Suprapubic skin (tissue), 4 donors: ENCODE data around the gene FAM171A1. TPM values are rescaled to one million over a fixed set of nuclear protein-coding genes. Genes with fewer than 3 reads are reported as not detected.
"Not testable (repeated sequence)": the region's sequence is repeated elsewhere in the genome, so short reads cannot be mapped to it uniquely, and the experiment has no call there.

Experiments
- DNase-seq, 2 donors: peaks; one replicate each; pipeline ENCODE4 v3.0.0-alpha.2; 2019; ENCODE audit warnings: low spot score in 2 of 2
- H3K27ac ChIP-seq: fragments of 200-600 bp; sonication (generic); one replicate; pipeline ENCODE4 v1.5.1; 2019
- H3K27me3 ChIP-seq: fragments of 200-600 bp; sonication (generic); one replicate; pipeline ENCODE4 v1.5.1; 2019
- H3K36me3 ChIP-seq: fragments of 200-600 bp; sonication (generic); one replicate; pipeline ENCODE4 v1.5.1; 2019
- H3K4me1 ChIP-seq: fragments of 200-600 bp; sonication (generic); one replicate; pipeline ENCODE4 v1.5.1; 2019
- H3K4me3 ChIP-seq: fragments of 200-600 bp; sonication (generic); one replicate; pipeline ENCODE4 v1.5.1; 2019; ENCODE audit warnings: mild to moderate bottlenecking
- H3K9me3 ChIP-seq: fragments of 200-600 bp; sonication (generic); one replicate; pipeline ENCODE4 v1.5.1; 2019
- CTCF ChIP-seq, 2 donors: fragments of 200-600 bp in 1 of 2; fragments of 450-650 bp in 1 of 2; sonication (generic) in 1 of 2; IDR thresholded peaks; one replicate each; pipeline ENCODE4 v1.5.1; 2016 to 2019; ENCODE audit warnings: antibody characterized with exemption in 2 of 2, mild to moderate bottlenecking in 1 of 2, moderate library complexity in 1 of 2
- EP300 ChIP-seq: sonication (generic); formaldehyde crosslinking; IDR thresholded peaks from one replicate; pipeline ENCODE4 v1.6.1; 2017; ENCODE audit warnings: antibody characterized with exemption
- POLR2A ChIP-seq, 2 donors: fragments of 450-650 bp; IDR thresholded peaks; one replicate each; pipeline ENCODE4 v1.6.1; 2017; ENCODE audit warnings: antibody characterized with exemption in 2 of 2, mild to moderate bottlenecking in 2 of 2, moderate library complexity in 2 of 2
- POLR2AphosphoS5 ChIP-seq, 3 donors: sonication (generic); formaldehyde crosslinking; IDR thresholded peaks; one replicate each; pipeline ENCODE4 v1.6.1; 2017; ENCODE audit warnings: antibody characterized with exemption in 3 of 3
- WGBS: methylation state at CpG from one replicate; pipeline ENCODE4 v1.1.5; 2018; 5-methylcytosine and 5-hydroxymethylcytosine counted together
- total RNA-seq, 4 donors: library from RNA; depleted of rRNA; stranded (reverse); fragments of >200 nt; gene quantifications; one replicate each; pipeline ENCODE4 v1.1.0, GENCODE V29; 2016

FAM171A1 gene
- total RNA-seq, 4 donors from 2014 or later = 2.8 to 7.0 (median 5.9) TPM

- H3K4me3 ChIP-seq = no peak overlapping the region
- no peaks in the 10 kb centered on the region for H3K27me3 ChIP-seq
- no peak overlapping the region for H3K27ac ChIP-seq
- DNase-seq = no peak
- TF ChIP-seq CTCF (IDR thresholded peaks at IDR 0.05) = no peak
- no peak for TF ChIP-seq POLR2AphosphoS5 (IDR thresholded peaks at IDR 0.05)
- TF ChIP-seq EP300 = no peak
- TF ChIP-seq POLR2A (IDR thresholded peaks at IDR 0.05) = no peak
- peaks cover 5% of the 10 kb centered on the region for H3K4me1 ChIP-seq
- WGBS = 96% methylated on average over 5 of the region's 5 CpGs
- no peaks in the 10 kb centered on the region for H3K9me3 ChIP-seq
- H3K36me3 ChIP-seq = no peaks in the 10 kb centered on the region
These were observed 60.1 kb downstream of the FAM171A1 start for GRCh38 chr10:15310776-15311568.

GRCh38 chr10:15309221-15309620 lies 61.9 kb downstream of the FAM171A1 start:
- Histone ChIP-seq H3K36me3 (no peaks in the 10 kb centered on the region), H3K27me3 (no peaks in the 10 kb centered on the region), H3K9me3 (no peaks in the 10 kb centered on the region), H3K27ac (no peak overlapping the region), H3K4me3 (no peak overlapping the region), H3K4me1 (peaks cover 5% of the 10 kb centered on the region)
- no peak for TF ChIP-seq EP300
- TF ChIP-seq CTCF (IDR thresholded peaks at IDR 0.05) = no peak
- TF ChIP-seq POLR2AphosphoS5 (IDR thresholded peaks at IDR 0.05) = no peak
- no peak for TF ChIP-seq POLR2A (IDR thresholded peaks at IDR 0.05)
- WGBS = 95% methylated on average over 10 of the region's 10 CpGs
- peak in 1 of 2 donors; percentile 16 for DNase-seq

- 96% methylated on average over 8 of the region's 8 CpGs for WGBS
- no peak for DNase-seq
- Histone ChIP-seq H3K9me3 (no peaks in the 10 kb centered on the region), H3K36me3 (no peaks in the 10 kb centered on the region), H3K4me3 (no peak overlapping the region), H3K4me1 (no peaks in the 10 kb centered on the region), H3K27me3 (no peaks in the 10 kb centered on the region), H3K27ac (no peak overlapping the region)
- TF ChIP-seq CTCF (IDR thresholded peaks at IDR 0.05) = no peak
- TF ChIP-seq POLR2A (IDR thresholded peaks at IDR 0.05) = no peak
- TF ChIP-seq POLR2AphosphoS5 (IDR thresholded peaks at IDR 0.05) = no peak
- TF ChIP-seq EP300 = no peak
These were observed 64.3 kb downstream of the FAM171A1 start for GRCh38 chr10:15306735-15307280.

- H3K36me3 ChIP-seq = no peaks in the 10 kb centered on the region
- peak in 1 of 2 donors; percentile 15 for DNase-seq
- no peaks in the 10 kb centered on the region for H3K9me3 ChIP-seq
- no peak for TF ChIP-seq POLR2A (IDR thresholded peaks at IDR 0.05)
- TF ChIP-seq CTCF (IDR thresholded peaks at IDR 0.05) = no peak
- no peak for TF ChIP-seq EP300
- 89% methylated on average over 6 of the region's 6 CpGs for WGBS
- no peak overlapping the region for H3K27ac ChIP-seq
- H3K27me3 ChIP-seq = no peaks in the 10 kb centered on the region
- H3K4me1 ChIP-seq = no peaks in the 10 kb centered on the region
- no peak overlapping the region for H3K4me3 ChIP-seq
These were observed 65.5 kb downstream of the FAM171A1 start for GRCh38 chr10:15305634-15306033.

- TF ChIP-seq EP300 (no peak), CTCF (IDR thresholded peaks at IDR 0.05) (no peak), POLR2A (IDR thresholded peaks at IDR 0.05) (no peak), POLR2AphosphoS5 (IDR thresholded peaks at IDR 0.05) (no peak)
- no peaks in the 10 kb centered on the region for H3K4me1 ChIP-seq
- no peak overlapping the region for H3K4me3 ChIP-seq
- WGBS = 98% methylated on average over 2 of the region's 2 CpGs
- no peaks in the 10 kb centered on the region for H3K9me3 ChIP-seq
- DNase-seq = no peak
- H3K27ac ChIP-seq = no peak overlapping the region
- no peaks in the 10 kb centered on the region for H3K36me3 ChIP-seq
- no peaks in the 10 kb centered on the region for H3K27me3 ChIP-seq
These were observed 65.9 kb downstream of the FAM171A1 start for GRCh38 chr10:15305161-15305560.

- H3K4me1 ChIP-seq, H3K36me3 ChIP-seq, H3K9me3 ChIP-seq, H3K4me3 ChIP-seq, DNase-seq, H3K27me3 ChIP-seq, H3K27ac ChIP-seq: not testable (repeated sequence)
- 96% methylated on average over 15 of the region's 15 CpGs for WGBS
These were observed 68.7 kb downstream of the FAM171A1 start for GRCh38 chr10:15302188-15302956.
